Thyroid gland (tissue), 4 donors: Measurements from ENCODE around the gene XRCC5.

Experiments
- CTCF ChIP-seq, 6 experiments: fragments of 200-600 bp in 3 of 6; fragments of 450-650 bp in 3 of 6; sonication (generic) in 3 of 6; IDR thresholded peaks; one replicate each; pipeline ENCODE4 v1.5.1; 2016 to 2019; ENCODE audit warnings: antibody characterized with exemption in 6 of 6, mild to moderate bottlenecking in 2 of 6, inconsistent platforms in 1 of 6, moderate library complexity in 1 of 6
- POLR2A ChIP-seq, 2 donors: fragments of 450-650 bp; IDR thresholded peaks; one replicate each; pipeline ENCODE4 v1.6.1; 2017; ENCODE audit warnings: antibody characterized with exemption in 2 of 2, mild to moderate bottlenecking in 2 of 2, moderate library complexity in 1 of 2

- TF ChIP-seq CTCF (IDR thresholded peaks at IDR 0.05): no peak
- no peak for TF ChIP-seq POLR2A (IDR thresholded peaks at IDR 0.05)
These were observed 97.0 kb downstream of the XRCC5 start for GRCh38 chr2:216206041-216206703.
